H1 (cell line): ENCODE measurements around the gene FRY. TPM values are rescaled to one million over a fixed set of nuclear protein-coding genes. Genes with fewer than 3 reads are reported as not detected.

Source experiments
- CTCF ChIA-PET: fragments of 300-600 bp; sonication (Branson Sonifier 250); formaldehyde crosslinking; loops from one replicate; lab custom pipeline; 2021; ENCODE audit not compliant: partially characterized antibody; lab: Charles Lee
- POLR2A ChIA-PET: fragments of 300-600 bp; sonication (Branson Sonifier 250); formaldehyde crosslinking; loops from one replicate; lab custom pipeline; 2021; ENCODE audit warnings: inconsistent platforms; ENCODE audit not compliant: partially characterized antibody; lab: Charles Lee
- DNase-seq, 2 experiments: peaks; one replicate each; pipeline versions ENCODE4 v3.0.0 to v3.0.0-alpha.2; 2010 to 2022; ENCODE audit warnings: low spot score in 2 of 2, low read depth in 1 of 2, mixed read lengths in 1 of 2
- FAIRE-seq: peaks from 2 replicates; lab custom pipeline; 2011; peaks lifted over from hg19 to GRCh38; lab: Jason Lieb, UNC
- H2AFZ ChIP-seq: 2 replicates; pipeline ENCODE4 v1.8.1; 2012; ENCODE audit warnings: low read length, inconsistent platforms
- H2AK5ac ChIP-seq: 2 replicates; pipeline ENCODE4 v1.6.1; 2013; ENCODE audit warnings: low read depth, low read length
- H2BK120ac ChIP-seq: replicated peaks from 2 replicates; pipeline ENCODE3; 2013; ENCODE audit warnings: low read depth, low read length, inconsistent platforms
- H2BK12ac ChIP-seq: 2 replicates; pipeline ENCODE4 v1.6.1; 2013; ENCODE audit warnings: low read depth, low read length
- H2BK15ac ChIP-seq: 2 replicates; pipeline ENCODE4 v1.6.1; 2013; ENCODE audit warnings: low read length
- H2BK20ac ChIP-seq: 2 replicates; pipeline ENCODE4 v1.6.1; 2013; ENCODE audit warnings: low read length
- H2BK5ac ChIP-seq: 2 replicates; pipeline ENCODE4 v1.6.1; 2013; ENCODE audit warnings: low read depth, low read length
- H3K14ac ChIP-seq: 2 replicates; pipeline ENCODE4 v1.6.1; 2013; ENCODE audit warnings: inconsistent platforms; ENCODE audit not compliant: insufficient read length
- H3K18ac ChIP-seq: 2 replicates; pipeline ENCODE4 v1.6.1; 2013; ENCODE audit warnings: low read length; ENCODE audit errors: extremely low read depth
- H3K23ac ChIP-seq: 2 replicates; pipeline ENCODE4 v1.6.1; 2013; ENCODE audit warnings: inconsistent platforms; ENCODE audit not compliant: insufficient read length
- H3K23me2 ChIP-seq: 2 replicates; pipeline ENCODE4 v1.6.1; 2013; ENCODE audit warnings: low read depth, low read length
- H3K27ac ChIP-seq: 2 replicates; pipeline ENCODE4 v1.6.1; 2011; ENCODE audit warnings: low read depth, low read length, inconsistent platforms
- H3K27me3 ChIP-seq, 4 experiments: replicated peaks in 1 of 4; 1 replicate in 1 of 4; 2 replicates in 3 of 4; pipeline versions ENCODE4 v1.6.1 to v1.8.1; 2011 to 2013; ENCODE audit warnings: low read length in 3 of 4, mild to moderate bottlenecking in 3 of 4, inconsistent platforms in 2 of 4, mixed read lengths in 2 of 4, moderate library complexity in 1 of 4; ENCODE audit not compliant: control insufficient read depth in 3 of 4, insufficient read depth in 3 of 4; ENCODE audit errors: extremely low read depth in 1 of 4
- H3K36me3 ChIP-seq, 4 experiments: 2 replicates each; pipeline versions ENCODE4 v1.6.1 to v1.8.1; 2011 to 2013; ENCODE audit warnings: mild to moderate bottlenecking in 4 of 4, low read length in 3 of 4, moderate library complexity in 2 of 4, control low read depth in 1 of 4, inconsistent platforms in 1 of 4; ENCODE audit not compliant: insufficient read depth in 4 of 4, control insufficient read depth in 2 of 4
- H3K4ac ChIP-seq: replicated peaks from 2 replicates; pipeline ENCODE3; 2013; ENCODE audit warnings: low read length, low read depth, mixed read lengths, inconsistent platforms; ENCODE audit not compliant: insufficient read length
- H3K4me1 ChIP-seq, 4 experiments: replicated peaks in 1 of 4; 1 replicate in 1 of 4; 2 replicates in 3 of 4; pipeline versions ENCODE4 v1.6.1 to v1.8.1; 2011 to 2013; ENCODE audit warnings: low read length in 3 of 4, inconsistent platforms in 2 of 4, mixed read lengths in 1 of 4; ENCODE audit not compliant: insufficient read depth in 4 of 4, control insufficient read depth in 3 of 4
- H3K4me2 ChIP-seq, 2 experiments: 2 replicates each; pipeline versions ENCODE4 v1.6.1 to v1.8.1; 2011 to 2013; ENCODE audit warnings: low read depth in 2 of 2, low read length in 2 of 2, control low read depth in 1 of 2, inconsistent platforms in 1 of 2, mild to moderate bottlenecking in 1 of 2; ENCODE audit not compliant: insufficient read depth in 1 of 2
- H3K4me3 ChIP-seq, 4 experiments: fragments of 200-600, 300-600 bp in 1 of 4; sonication (generic), shearing (Covaris generic), sonication (Bioruptor Twin) in 1 of 4; 2 replicates each; pipeline versions ENCODE4 v1.5.1 to v1.8.1; 2011 to 2016; ENCODE audit warnings: low read length in 4 of 4, low read depth in 3 of 4, control low read depth in 2 of 4, inconsistent platforms in 2 of 4, mild to moderate bottlenecking in 2 of 4, mixed read lengths in 1 of 4, moderate library complexity in 1 of 4; ENCODE audit not compliant: insufficient read depth in 2 of 4; ENCODE audit errors: extremely low read depth in 1 of 4
- H3K56ac ChIP-seq: replicated peaks from 2 replicates; pipeline ENCODE3; 2013; ENCODE audit warnings: low read depth, mild to moderate bottlenecking, mixed read lengths, low read length, inconsistent platforms; ENCODE audit not compliant: insufficient read length
- H3K79me1 ChIP-seq: 2 replicates; pipeline ENCODE4 v1.6.1; 2013; ENCODE audit warnings: low read depth, low read length, control low read depth
- H3K79me2 ChIP-seq, 2 experiments: 2 replicates each; pipeline versions ENCODE4 v1.6.1 to v1.8.1; 2012 to 2013; ENCODE audit warnings: low read length in 2 of 2, mild to moderate bottlenecking in 2 of 2, inconsistent platforms in 1 of 2; ENCODE audit not compliant: insufficient read depth in 2 of 2, control insufficient read depth in 1 of 2
- H3K9ac ChIP-seq, 4 experiments: replicated peaks in 1 of 4; 1 replicate in 1 of 4; 2 replicates in 3 of 4; pipeline versions ENCODE4 v1.6.1 to v1.8.1; 2011 to 2013; ENCODE audit warnings: low read depth in 3 of 4, low read length in 3 of 4, control low read depth in 2 of 4, mild to moderate bottlenecking in 2 of 4, moderate library complexity in 2 of 4, inconsistent platforms in 1 of 4; ENCODE audit errors: extremely low read depth in 1 of 4
- H3K9me3 ChIP-seq, 2 experiments: 2 replicates each; pipeline versions ENCODE4 v1.6.1 to v1.8.1; 2012 to 2013; ENCODE audit warnings: mild to moderate bottlenecking in 2 of 2, moderate library complexity in 2 of 2, control low read depth in 1 of 2, inconsistent platforms in 1 of 2, low read depth in 1 of 2, low read length in 1 of 2, mixed read lengths in 1 of 2; ENCODE audit not compliant: insufficient read depth in 2 of 2
- H4K20me1 ChIP-seq, 2 experiments: replicated peaks in 1 of 2; 2 replicates each; pipeline versions ENCODE3 to v1.8.1; 2011 to 2013; ENCODE audit warnings: inconsistent platforms in 2 of 2, low read length in 2 of 2, mild to moderate bottlenecking in 1 of 2; ENCODE audit not compliant: insufficient read depth in 2 of 2, control insufficient read depth in 1 of 2
- H4K5ac ChIP-seq: 2 replicates; pipeline ENCODE4 v1.6.1; 2013; ENCODE audit warnings: low read length, low read depth, mixed read lengths, inconsistent platforms; ENCODE audit not compliant: insufficient read length
- H4K8ac ChIP-seq: 2 replicates; pipeline ENCODE4 v1.8.0; 2013; ENCODE audit warnings: mild to moderate bottlenecking, moderate library complexity, low read length, inconsistent platforms; ENCODE audit not compliant: insufficient read depth; ENCODE audit errors: extremely low read depth
- H4K91ac ChIP-seq: replicated peaks from 2 replicates; pipeline ENCODE3; 2013; ENCODE audit warnings: low read length, mixed read lengths, inconsistent platforms; ENCODE audit not compliant: insufficient read length
- CREB1 ChIP-seq: IDR thresholded peaks from 2 replicates; pipeline ENCODE4 v1.6.1; 2012; ENCODE audit warnings: inconsistent platforms
- EZH2 ChIP-seq: fragments of 200-600 bp; sonication (generic); IDR thresholded peaks from 2 replicates; pipeline ENCODE4 v1.7.1; 2012; ENCODE audit warnings: low read depth, mild to moderate bottlenecking, moderate library complexity, low read length, inconsistent platforms; ENCODE audit not compliant: severe bottlenecking
- GABPA ChIP-seq: IDR thresholded peaks from 2 replicates; pipeline ENCODE4 v1.6.1; 2011; ENCODE audit warnings: mild to moderate bottlenecking, low read length, moderate library complexity, borderline replicate concordance; ENCODE audit not compliant: insufficient read depth
- HDAC6 ChIP-seq: IDR thresholded peaks from one replicate; pipeline ENCODE4 v1.7.1; 2012; ENCODE audit warnings: low read depth, mild to moderate bottlenecking, inconsistent platforms, low read length, moderate library complexity
- KDM5A ChIP-seq: fragments of 200-600 bp; IDR thresholded peaks from 2 replicates; pipeline ENCODE4 v1.7.1; 2012; ENCODE audit warnings: mild to moderate bottlenecking, low read length, inconsistent platforms, mixed read lengths
- POU5F1 ChIP-seq: IDR thresholded peaks from 2 replicates; pipeline ENCODE4 v1.6.1; 2011; ENCODE audit warnings: low read depth, mild to moderate bottlenecking, low read length, moderate library complexity
- RBBP5 ChIP-seq: IDR thresholded peaks from 2 replicates; pipeline ENCODE4 v1.7.1; 2012; ENCODE audit warnings: low read depth, mild to moderate bottlenecking, inconsistent platforms, low read length, moderate library complexity, borderline replicate concordance
- TAF7 ChIP-seq: optimal IDR thresholded peaks from 2 replicates; pipeline ENCODE3; 2011; ENCODE audit warnings: low read depth, mild to moderate bottlenecking, inconsistent platforms, low read length, moderate library complexity, borderline replicate concordance
- WGBS, 2 experiments: shearing (Covaris generic) in 1 of 2; methylation state at CpG; one replicate each; pipeline versions ENCODE4 v1.1.6 to v1.1.7; 2013 to 2015; ENCODE audit warnings: low lambda C conversion rate in 2 of 2, mixed read lengths in 2 of 2, inconsistent platforms in 1 of 2, low coverage in 1 of 2, missing lambda C conversion rate in 1 of 2; ENCODE audit not compliant: insufficient replicate concordance in 2 of 2, insufficient coverage in 1 of 2, insufficient read length in 1 of 2; ENCODE audit errors: extremely low coverage in 1 of 2, missing lambda C conversion rate in 1 of 2; 5-methylcytosine and 5-hydroxymethylcytosine counted together
- long read RNA-seq, 2 experiments: library from RNA in 1 of 2; library from capped mRNA in 1 of 2; stranded (forward); transcript quantifications; one replicate each; pipeline ENCODE4 v2.0.0, GENCODE V29; 2021; ENCODE audit warnings: inconsistent platforms in 1 of 2
- polyA minus RNA-seq, 3 experiments: library from RNA; depleted of rRNA, polyadenylated mRNA; stranded (reverse); fragments of >200 nt; gene quantifications; 1 replicate in 2 of 3; 2 replicates in 1 of 3; pipeline ENCODE4 v1.2.3, GENCODE V29; 2011
- polyA plus RNA-seq, 7 experiments: library from polyadenylated mRNA; depleted of rRNA in 3 of 7; stranded (reverse) in 5 of 7; unstranded in 2 of 7; fragments of >200 nt in 5 of 7; fragments of 200-250 nt in 2 of 7; gene quantifications; 1 replicate in 5 of 7; 2 replicates in 1 of 7; 4 replicates in 1 of 7; pipeline versions ENCODE4 v1.2.1 to v1.2.3, GENCODE V29; 2011 to 2013; ENCODE audit warnings: missing spikeins in 2 of 7, mixed read lengths in 2 of 7
- total RNA-seq: library from RNA; stranded (reverse); fragmentation: NEBNext Ultra II Directional; extraction: Animal tissue kit (Norgen Biotek cat#: 25700); gene quantifications from 2 replicates; pipeline ENCODE4 v1.2.1, GENCODE V29; 2021

FRY gene
- total RNA-seq (7.9 and 9.2 TPM in 2 replicates), polyA plus RNA-seq (2011; rRNA removed) (4.0 and 4.3 TPM in 2 replicates), polyA minus RNA-seq (2011; rRNA and poly(A)+ RNA removed) (14.0 and 18.8 TPM in 2 replicates)
- polyA plus RNA-seq (2011; cell fraction: cytosol; rRNA removed) = 5.9 TPM
- 10.7 TPM for polyA plus RNA-seq (2011; cell fraction: nucleus; rRNA removed)
- 7.1 to 10.1 TPM (median 7.9 TPM) in 4 replicates for polyA plus RNA-seq (2012, experiment 1 of 2)
- polyA plus RNA-seq (2012, experiment 2 of 2) = 0.20 TPM
- polyA plus RNA-seq (2013, experiment 1 of 2) = 1.7 TPM
- polyA plus RNA-seq (2013, experiment 2 of 2) = 1.7 TPM
- polyA minus RNA-seq (2011; cell fraction: cytosol; rRNA and poly(A)+ RNA removed) = 10.7 TPM
- polyA minus RNA-seq (2011; cell fraction: nucleus; rRNA and poly(A)+ RNA removed) = 29.4 TPM
- long read RNA-seq, experiment 1, partial matches to known transcripts = 4 of 6 reads
- long read RNA-seq, experiment 1, other reads (novel, unspliced or antisense) = 2 of 6 reads
- long read RNA-seq, experiment 2, partial matches to known transcripts = 1 of 1 reads
- long read RNA-seq, experiment 2, other reads (novel, unspliced or antisense) = 0 of 1 reads

DNA sequence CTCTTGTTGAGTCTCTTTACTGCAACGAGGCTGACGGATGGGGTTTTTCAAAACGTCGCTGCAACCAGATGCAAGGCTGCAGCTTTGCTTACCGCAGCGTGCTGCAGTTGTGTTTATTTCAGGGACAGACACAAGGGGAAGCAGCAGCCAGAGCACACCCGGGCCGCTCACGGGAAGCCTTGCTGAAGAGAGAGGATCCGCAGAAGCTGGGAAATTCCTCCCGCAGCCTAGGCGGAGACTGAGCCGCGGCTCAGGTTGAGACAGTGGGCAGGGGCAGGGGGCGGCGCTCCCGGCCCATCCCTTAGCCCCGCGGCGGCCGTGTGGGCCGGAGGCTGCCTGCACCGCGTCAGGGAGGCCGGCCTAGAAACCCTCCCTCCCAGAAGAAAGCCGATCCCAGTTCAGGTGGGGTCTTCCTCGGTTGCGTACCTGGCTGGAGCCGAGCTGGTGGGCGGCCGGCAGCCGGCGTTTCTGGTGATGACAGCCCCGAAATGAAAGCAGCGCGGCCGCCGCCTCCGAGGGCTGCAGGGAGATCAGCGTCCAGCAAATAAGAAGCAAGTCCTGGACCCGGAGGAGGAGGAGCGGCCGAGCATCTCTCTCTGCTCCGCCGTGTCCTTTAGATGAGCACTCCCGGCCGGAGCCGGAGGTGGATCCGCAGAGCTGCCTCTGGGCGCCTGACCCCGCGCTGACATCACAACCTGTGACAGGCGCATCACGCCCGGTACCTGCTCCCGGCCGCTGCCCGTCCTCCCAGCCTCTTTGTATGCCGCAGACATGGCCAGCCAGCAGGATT, at the start of gene FRY:
Gene FRY (plus strand): TSS at position 750 of the 790 bp plus-strand sequence. CDS start 22 bp downstream, at position 772.
- peak within 1 kb of the TSS; percentile 30; the same call in 1 of the 2 replicates for H3K27ac ChIP-seq
- no peaks in the 10 kb centered on the region for H3K9me3 ChIP-seq
- no peak within 1 kb of the TSS for H4K91ac ChIP-seq
- no peaks in the 10 kb centered on the region for H3K36me3 ChIP-seq
- H2BK20ac ChIP-seq = no peak within 1 kb of the TSS; the same call in 1 of the 2 replicates
- ChIA-PET CTCF (interaction anchor here (0.7 to 2.0 kb wide), 9 partner anchors 8 to 214 kb away, joined by 3 to 5 read pairs (median 3); no protein-coding TSS in a partner anchor), POLR2A (interaction anchor here (0.7 to 3.1 kb wide), 5 partner anchors 15 to 416 kb away, joined by 3 to 10 read pairs (median 3); partner anchors contain the start of genes BRCA2 and ZAR1L)
- 4% methylated on average over 48 of the region's 59 CpGs; no CpG with 5 or more reads in 1 of the 2 experiments for WGBS, 2 experiments
- DNase-seq (peak; percentile 58 to 85), FAIRE-seq (no peak)
- 0 out of 2 replicates have a peak within 1 kb of the TSS, but pooled peaks have one; percentile 39 for H4K8ac ChIP-seq
- H3K56ac ChIP-seq = no peak within 1 kb of the TSS
- no peaks in the 10 kb centered on the region for H3K27me3 ChIP-seq
- H3K18ac ChIP-seq = peak within 1 kb of the TSS; percentile 88
- peak within 1 kb of the TSS; percentile 56 to 77 (median 68) for H3K4me3 ChIP-seq
- H2BK15ac ChIP-seq = peak within 1 kb of the TSS; percentile 36; the same call in 1 of the 2 replicates
- H3K4me1 ChIP-seq = peaks cover 2 to 12% (median 6%) of the 10 kb centered on the region in 4 experiments; a peak in 6 of 7 replicates
- peak within 1 kb of the TSS; percentile 93 for H2AFZ ChIP-seq
- no peaks in the 10 kb centered on the region; the same call in 1 of the 2 replicates for H3K79me1 ChIP-seq
- peak within 1 kb of the TSS; percentile 94 for H3K23ac ChIP-seq
- H2BK120ac ChIP-seq = no peak within 1 kb of the TSS
- H3K4ac ChIP-seq = no peak within 1 kb of the TSS
- peak within 1 kb of the TSS in 3 of 4 experiments; percentile 42 to 80 (median 53); a peak in 6 of 7 replicates for H3K9ac ChIP-seq
- peaks cover 5% of the 10 kb centered on the region; the same call in 1 of the 2 replicates for H3K23me2 ChIP-seq
- H3K79me2 ChIP-seq = no peaks in the 10 kb centered on the region
- peak within 1 kb of the TSS; percentile 27; the same call in 1 of the 2 replicates for H2BK5ac ChIP-seq
- H4K5ac ChIP-seq = peak within 1 kb of the TSS; percentile 53
- H3K4me2 ChIP-seq = peak within 1 kb of the TSS; percentile 80 to 97
- H3K14ac ChIP-seq = no peak within 1 kb of the TSS
- H4K20me1 ChIP-seq = no peaks in the 10 kb centered on the region
- peak within 1 kb of the TSS; percentile 72 for H2BK12ac ChIP-seq
- H2AK5ac ChIP-seq = no peak within 1 kb of the TSS
- TF ChIP-seq EZH2 (no peak), HDAC6 (no peak), KDM5A (no peak), POU5F1 (no peak), TAF7 (no peak), GABPA (no peak), CREB1 (peak; percentile 87), RBBP5 (peak; percentile 69; the same call in 1 of the 2 replicates)
